HepG2 (cell line): Measurements from ENCODE around the gene ZNF507. TPM values are rescaled to one million over a fixed set of nuclear protein-coding genes. Genes with fewer than 3 reads are reported as not detected.

Experiments
- ATAC-seq: fragments of 200-7000 bp; cut with Tn5 transposase; 3 replicates; pipeline ENCODE4 v1.9.1; 2020; ENCODE audit warnings: mild to moderate bottlenecking, moderate library complexity
- BruUV-seq: library from RNA; stranded (reverse); fragments of 400-500 nt; replicated peaks from 2 replicates; lab custom pipeline; 2021; lab: Mats Ljungman, UMichigan
- CTCF ChIA-PET: fragments of 300-600 bp; formaldehyde crosslinking; extraction: SDS; loops from one replicate; lab custom pipeline; 2021; ENCODE audit warnings: low total read pairs, inconsistent platforms, low intra/inter-chr PET ratio; lab: Yijun Ruan, JAX
- POLR2A ChIA-PET: fragments of 350-600 bp; sonication (Branson Sonifier 250); formaldehyde crosslinking; loops from one replicate; lab custom pipeline; 2020; ENCODE audit warnings: antibody characterized with exemption, inconsistent platforms; lab: Yijun Ruan, JAX
- DNase-seq: peaks from one replicate; pipeline ENCODE4 v3.0.0-alpha.2; 2015; ENCODE audit warnings: low spot score
- FAIRE-seq: peaks from 3 replicates; lab custom pipeline; 2011; peaks lifted over from hg19 to GRCh38; lab: Jason Lieb, UNC
- H2AFZ ChIP-seq: one replicate; pipeline ENCODE4 v1.6.1; 2011; ENCODE audit warnings: low read length, inconsistent platforms
- H3K27ac ChIP-seq: fragments of 300-600 bp; 3 replicates; pipeline ENCODE4 v1.8.0; 2011; ENCODE audit warnings: mixed run types, mild to moderate bottlenecking, mixed read lengths, low read length, inconsistent platforms; ENCODE audit not compliant: insufficient read depth; ENCODE audit errors: extremely low read length
- H3K27me3 ChIP-seq, 2 experiments: fragments of 200-600 bp in 1 of 2; 2 replicates in 1 of 2; 3 replicates in 1 of 2; pipeline versions ENCODE4 v1.6.0 to v1.8.0; 2011; ENCODE audit warnings: low read length in 2 of 2, mild to moderate bottlenecking in 2 of 2, moderate library complexity in 2 of 2, inconsistent platforms in 1 of 2; ENCODE audit not compliant: insufficient read depth in 2 of 2, control insufficient read depth in 1 of 2
- H3K36me3 ChIP-seq, 2 experiments: fragments of 200-600 bp in 1 of 2; replicated peaks in 1 of 2; 2 replicates in 1 of 2; 3 replicates in 1 of 2; pipeline versions ENCODE4 v1.5.1 to v1.8.0; 2011; ENCODE audit warnings: low read length in 2 of 2, inconsistent platforms in 1 of 2; ENCODE audit not compliant: insufficient read depth in 2 of 2, control insufficient read depth in 1 of 2
- H3K4me1 ChIP-seq: 2 replicates; pipeline ENCODE4 v1.5.1; 2012; ENCODE audit warnings: low read length, inconsistent platforms; ENCODE audit not compliant: insufficient read depth
- H3K4me2 ChIP-seq: 2 replicates; pipeline ENCODE4 v1.6.0; 2011; ENCODE audit warnings: low read depth, low read length, inconsistent platforms
- H3K4me3 ChIP-seq, 3 experiments: fragments of 200-600 bp in 1 of 3; sonication (generic), shearing (Covaris generic) in 1 of 3; replicated peaks in 1 of 3; 2 replicates each; pipeline ENCODE4 v1.5.1; 2011 to 2016; ENCODE audit warnings: low read length in 3 of 3, inconsistent platforms in 2 of 3, low read depth in 2 of 3, mild to moderate bottlenecking in 2 of 3, control low read depth in 1 of 3, mixed read lengths in 1 of 3; ENCODE audit not compliant: insufficient read depth in 1 of 3
- H3K79me2 ChIP-seq: one replicate; pipeline ENCODE4 v1.6.1; 2011; ENCODE audit warnings: low read length, inconsistent platforms; ENCODE audit not compliant: insufficient read depth
- H3K9ac ChIP-seq: 2 replicates; pipeline ENCODE4 v1.6.0; 2011; ENCODE audit warnings: mild to moderate bottlenecking, low read depth, low read length, inconsistent platforms; ENCODE audit not compliant: insufficient read depth
- H3K9me3 ChIP-seq: 2 replicates; pipeline ENCODE4 v1.5.1; 2012; ENCODE audit warnings: mild to moderate bottlenecking, low read length
- H4K20me1 ChIP-seq: 2 replicates; pipeline ENCODE4 v1.6.0; 2011; ENCODE audit warnings: inconsistent platforms, mild to moderate bottlenecking, low read length, moderate library complexity; ENCODE audit not compliant: insufficient read depth
- FOXO1 ChIP-seq: sonication (generic); formaldehyde crosslinking; IDR thresholded peaks from 2 replicates; pipeline ENCODE4 v1.4.0; 2020; ENCODE audit warnings: missing genetic modification reagents
- GTF2F1 ChIP-seq: fragments of 150-350 bp; IDR thresholded peaks from 2 replicates; pipeline ENCODE4 v1.6.1; 2014; ENCODE audit warnings: low read length
- SAFB2 ChIP-seq: sonication (generic); formaldehyde crosslinking; IDR thresholded peaks from 2 replicates; pipeline ENCODE4 v1.5.1; 2020; ENCODE audit warnings: missing genetic modification reagents, low read depth, mild to moderate bottlenecking, borderline replicate concordance
- ZFP41 ChIP-seq: sonication (generic); formaldehyde crosslinking; IDR thresholded peaks from 2 replicates; pipeline ENCODE4 v1.4.0; 2020; ENCODE audit warnings: mild to moderate bottlenecking, missing genetic modification reagents, borderline replicate concordance
- WGBS: methylation state at CpG from one replicate; pipeline ENCODE4 v1.1.6; 2017; ENCODE audit warnings: low lambda C conversion rate; 5-methylcytosine and 5-hydroxymethylcytosine counted together
- in situ Hi-C: cut with HindIII; loops from 2 replicates; pipeline ENCODE4 v1.10.0; 2017; ENCODE audit warnings: low pct_unique_long_range_greater_than_20kb; ENCODE audit not compliant: extremely low pct_ligation_motif_present
- intact Hi-C: fragments of 100-400 bp; cut with micrococcal nuclease; formaldehyde crosslinking; loops from one replicate; pipeline ENCODE4 v1.10.0; 2022; ENCODE audit not compliant: unreplicated experiment
- polyA plus RNA-seq, 8 experiments: library from polyadenylated mRNA; depleted of rRNA in 3 of 8; stranded (reverse) in 7 of 8; unstranded in 1 of 8; fragments of >200 nt; fragmentation: Illumina TruSeq in 4 of 8; extraction: Trizol in 4 of 8; gene quantifications; 2 replicates each; pipeline versions ENCODE4 v1.2.1 to v1.2.3, GENCODE V29; 2011 to 2016; ENCODE audit warnings: low read depth in 4 of 8, missing spikeins in 1 of 8, mixed read lengths in 1 of 8; ENCODE audit not compliant: insufficient read depth in 1 of 8
- total RNA-seq, 5 experiments: library from RNA; depleted of rRNA; stranded (reverse); fragments of >200 nt; fragmentation: Illumina TruSeq; extraction: Trizol; gene quantifications; 2 replicates each; pipeline ENCODE4 v1.2.3, GENCODE V29; 2016; ENCODE audit warnings: low read depth in 1 of 5
- TF ChIP-seq, protein P1 (sequence below): sonication (generic); formaldehyde crosslinking; IDR thresholded peaks from 2 replicates; pipeline ENCODE4 v1.4.0; 2020; ENCODE audit warnings: missing genetic modification reagents
- TF ChIP-seq, protein P2 (sequence below): sonication (generic); formaldehyde crosslinking; IDR thresholded peaks from 2 replicates; pipeline ENCODE4 v1.5.0; 2020; ENCODE audit warnings: mild to moderate bottlenecking, missing genetic modification reagents, borderline replicate concordance
- TF ChIP-seq, protein P3 (sequence below): sonication (generic); formaldehyde crosslinking; IDR thresholded peaks from 2 replicates; pipeline ENCODE4 v1.5.0; 2020; ENCODE audit warnings: mild to moderate bottlenecking, missing genetic modification reagents

ZNF507 gene
- total and polyA plus RNA-seq, 2 of the 13 experiments (the other 11 are each of a cell fraction or from before 2014, with no cell fraction given) = 7.3 to 10.9 TPM

DNA sequence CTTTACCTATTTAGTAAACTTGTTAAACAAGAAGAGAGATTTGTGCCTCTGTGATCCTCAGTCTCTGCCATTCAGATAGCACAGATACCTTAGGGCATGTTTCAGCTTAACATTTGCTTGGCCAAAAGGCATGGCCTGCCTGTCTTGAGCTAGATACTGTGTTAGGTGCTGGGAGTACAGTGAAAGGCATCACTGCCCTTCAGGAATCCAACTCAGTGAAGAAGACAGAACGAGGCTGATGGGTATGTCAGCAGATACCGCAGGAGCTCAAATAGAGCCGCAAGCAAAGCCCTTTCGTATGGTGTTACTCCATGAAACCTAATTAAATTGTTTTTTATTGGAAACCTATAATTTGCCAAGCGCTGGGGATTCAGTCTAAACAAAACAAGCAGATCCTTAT is 12.9 kb downstream of the ZNF507 start:
- H3K9ac ChIP-seq = no peak overlapping the region
- H3K4me1 ChIP-seq = peaks cover 39% of the 10 kb centered on the region
- 97% methylated on average over 5 of the region's 5 CpGs for WGBS
- peaks cover 17 to 75% of the 10 kb centered on the region in 2 experiments for H3K36me3 ChIP-seq
- FAIRE-seq (no peak), ATAC-seq (no peak), DNase-seq (no peak)
- no peaks in the 10 kb centered on the region for H3K27me3 ChIP-seq
- H3K9me3 ChIP-seq = no peaks in the 10 kb centered on the region
- BruUV-seq = no TSS peak
- peaks cover 14% of the 10 kb centered on the region for H3K79me2 ChIP-seq
- no peak overlapping the region for H2AFZ ChIP-seq
- ChIA-PET POLR2A (no interaction called here), CTCF (interaction anchor here (1.5 kb wide), 1 partner anchor 18 kb away, joined by 5 read pairs; no protein-coding TSS in a partner anchor)
- TF ChIP-seq SAFB2 (CRISPR knock-in tag) = no peak
- TF ChIP-seq ZFP41 (CRISPR knock-in tag) = no peak
- TF ChIP-seq FOXO1 (CRISPR knock-in tag) = no peak
- intact Hi-C loops = loop anchor here (5.0 kb wide), 1 partner anchor 71 kb away; no protein-coding TSS in a partner anchor
- H3K4me2 ChIP-seq = no peak overlapping the region
- no peak overlapping the region for H3K4me3 ChIP-seq
- H3K27ac ChIP-seq = no peak overlapping the region
- in situ Hi-C loops = no loop called here
- no peaks in the 10 kb centered on the region; the same call in 1 of the 2 replicates for H4K20me1 ChIP-seq

DNA sequence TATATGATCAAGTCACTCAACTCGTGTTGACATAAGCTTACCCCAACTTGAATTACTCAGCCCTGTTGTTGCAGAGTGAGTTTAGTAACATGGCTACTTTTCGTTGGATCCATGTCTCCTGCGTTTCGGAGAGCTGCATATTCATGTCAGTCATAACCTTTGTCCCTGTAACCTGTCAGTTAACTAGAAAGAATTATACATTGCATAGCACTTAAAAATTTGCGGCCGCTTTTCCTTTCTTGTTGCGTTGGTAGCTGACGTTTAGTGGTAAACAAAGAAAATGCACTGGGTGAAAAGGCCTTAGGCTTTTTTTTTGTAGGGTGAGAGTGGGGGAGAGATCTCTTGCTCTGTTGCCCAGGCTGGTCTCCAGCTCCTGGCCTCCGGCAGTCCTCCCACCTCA is 14.2 kb downstream of the ZNF507 start:
- DNase-seq = no peak
- Histone ChIP-seq H3K27me3 (no peaks in the 10 kb centered on the region), H3K9me3 (no peaks in the 10 kb centered on the region), H4K20me1 (no peaks in the 10 kb centered on the region; the same call in 1 of the 2 replicates), H3K36me3 (peaks cover 12 to 71% of the 10 kb centered on the region in 2 experiments), H3K27ac (no peak overlapping the region), H3K4me3 (no peak overlapping the region), H3K4me2 (no peak overlapping the region), H2AFZ (no peak overlapping the region), H3K79me2 (peaks cover 25% of the 10 kb centered on the region), H3K4me1 (peaks cover 46% of the 10 kb centered on the region), H3K9ac (no peak overlapping the region)
- POLR2A ChIA-PET = interaction anchor here (1.1 kb wide), 1 partner anchor 13 kb away, joined by 4 read pairs; no protein-coding TSS in a partner anchor
- CTCF ChIA-PET = no interaction called here
- no TSS peak for BruUV-seq
- intact Hi-C loops = loop anchor here (5.0 kb wide), 1 partner anchor 72 kb away; no protein-coding TSS in a partner anchor
- no peak for FAIRE-seq
- ATAC-seq = no peak
- WGBS = 99% methylated on average over 9 of the region's 9 CpGs
- in situ Hi-C loops = no loop called here
- TF ChIP-seq, protein P1, sequence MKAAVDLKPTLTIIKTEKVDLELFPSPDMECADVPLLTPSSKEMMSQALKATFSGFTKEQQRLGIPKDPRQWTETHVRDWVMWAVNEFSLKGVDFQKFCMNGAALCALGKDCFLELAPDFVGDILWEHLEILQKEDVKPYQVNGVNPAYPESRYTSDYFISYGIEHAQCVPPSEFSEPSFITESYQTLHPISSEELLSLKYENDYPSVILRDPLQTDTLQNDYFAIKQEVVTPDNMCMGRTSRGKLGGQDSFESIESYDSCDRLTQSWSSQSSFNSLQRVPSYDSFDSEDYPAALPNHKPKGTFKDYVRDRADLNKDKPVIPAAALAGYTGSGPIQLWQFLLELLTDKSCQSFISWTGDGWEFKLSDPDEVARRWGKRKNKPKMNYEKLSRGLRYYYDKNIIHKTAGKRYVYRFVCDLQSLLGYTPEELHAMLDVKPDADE (CRISPR knock-in tag) = no peak
- TF ChIP-seq, protein P2, sequence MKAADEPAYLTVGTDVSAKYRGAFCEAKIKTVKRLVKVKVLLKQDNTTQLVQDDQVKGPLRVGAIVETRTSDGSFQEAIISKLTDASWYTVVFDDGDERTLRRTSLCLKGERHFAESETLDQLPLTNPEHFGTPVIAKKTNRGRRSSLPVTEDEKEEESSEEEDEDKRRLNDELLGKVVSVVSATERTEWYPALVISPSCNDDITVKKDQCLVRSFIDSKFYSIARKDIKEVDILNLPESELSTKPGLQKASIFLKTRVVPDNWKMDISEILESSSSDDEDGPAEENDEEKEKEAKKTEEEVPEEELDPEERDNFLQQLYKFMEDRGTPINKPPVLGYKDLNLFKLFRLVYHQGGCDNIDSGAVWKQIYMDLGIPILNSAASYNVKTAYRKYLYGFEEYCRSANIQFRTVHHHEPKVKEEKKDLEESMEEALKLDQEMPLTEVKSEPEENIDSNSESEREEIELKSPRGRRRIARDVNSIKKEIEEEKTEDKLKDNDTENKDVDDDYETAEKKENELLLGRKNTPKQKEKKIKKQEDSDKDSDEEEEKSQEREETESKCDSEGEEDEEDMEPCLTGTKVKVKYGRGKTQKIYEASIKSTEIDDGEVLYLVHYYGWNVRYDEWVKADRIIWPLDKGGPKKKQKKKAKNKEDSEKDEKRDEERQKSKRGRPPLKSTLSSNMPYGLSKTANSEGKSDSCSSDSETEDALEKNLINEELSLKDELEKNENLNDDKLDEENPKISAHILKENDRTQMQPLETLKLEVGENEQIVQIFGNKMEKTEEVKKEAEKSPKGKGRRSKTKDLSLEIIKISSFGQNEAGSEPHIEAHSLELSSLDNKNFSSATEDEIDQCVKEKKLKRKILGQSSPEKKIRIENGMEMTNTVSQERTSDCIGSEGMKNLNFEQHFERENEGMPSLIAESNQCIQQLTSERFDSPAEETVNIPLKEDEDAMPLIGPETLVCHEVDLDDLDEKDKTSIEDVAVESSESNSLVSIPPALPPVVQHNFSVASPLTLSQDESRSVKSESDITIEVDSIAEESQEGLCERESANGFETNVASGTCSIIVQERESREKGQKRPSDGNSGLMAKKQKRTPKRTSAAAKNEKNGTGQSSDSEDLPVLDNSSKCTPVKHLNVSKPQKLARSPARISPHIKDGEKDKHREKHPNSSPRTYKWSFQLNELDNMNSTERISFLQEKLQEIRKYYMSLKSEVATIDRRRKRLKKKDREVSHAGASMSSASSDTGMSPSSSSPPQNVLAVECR (CRISPR knock-in tag) = no peak
- TF ChIP-seq, protein P3, sequence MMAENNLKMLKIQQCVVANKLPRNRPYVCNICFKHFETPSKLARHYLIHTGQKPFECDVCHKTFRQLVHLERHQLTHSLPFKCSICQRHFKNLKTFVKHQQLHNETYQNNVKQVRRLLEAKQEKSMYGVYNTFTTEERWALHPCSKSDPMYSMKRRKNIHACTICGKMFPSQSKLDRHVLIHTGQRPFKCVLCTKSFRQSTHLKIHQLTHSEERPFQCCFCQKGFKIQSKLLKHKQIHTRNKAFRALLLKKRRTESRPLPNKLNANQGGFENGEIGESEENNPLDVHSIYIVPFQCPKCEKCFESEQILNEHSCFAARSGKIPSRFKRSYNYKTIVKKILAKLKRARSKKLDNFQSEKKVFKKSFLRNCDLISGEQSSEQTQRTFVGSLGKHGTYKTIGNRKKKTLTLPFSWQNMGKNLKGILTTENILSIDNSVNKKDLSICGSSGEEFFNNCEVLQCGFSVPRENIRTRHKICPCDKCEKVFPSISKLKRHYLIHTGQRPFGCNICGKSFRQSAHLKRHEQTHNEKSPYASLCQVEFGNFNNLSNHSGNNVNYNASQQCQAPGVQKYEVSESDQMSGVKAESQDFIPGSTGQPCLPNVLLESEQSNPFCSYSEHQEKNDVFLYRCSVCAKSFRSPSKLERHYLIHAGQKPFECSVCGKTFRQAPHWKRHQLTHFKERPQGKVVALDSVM (CRISPR knock-in tag) = peak; percentile 29; the same call in 1 of the 2 replicates
- no peak for TF ChIP-seq GTF2F1
